Endothelial cell of umbilical vein (primary cell): ENCODE results near the gene MACF1. TPM values are rescaled to one million over a fixed set of nuclear protein-coding genes. Genes with fewer than 3 reads are reported as not detected.

Experiments used
- BruUV-seq: library from RNA; stranded (reverse); fragments of 400-500 nt; replicated peaks from 2 replicates; lab custom pipeline; 2021; lab: Mats Ljungman, UMichigan
- CTCF ChIA-PET: fragments of 300-600, 350-600 bp; sonication (Branson Sonifier 250); formaldehyde crosslinking; loops from one replicate; lab custom pipeline; 2021; ENCODE audit warnings: antibody characterized with exemption, inconsistent platforms; lab: Charles Lee
- POLR2A ChIA-PET: fragments of 300-600, 350-600 bp; sonication (Branson Sonifier 250); formaldehyde crosslinking; loops from one replicate; lab custom pipeline; 2021; ENCODE audit warnings: antibody characterized with exemption, inconsistent platforms; lab: Charles Lee
- DNase-seq: peaks from one replicate; pipeline ENCODE4 v3.0.0-alpha.2; 2011; ENCODE audit warnings: low read depth, low spot score
- FAIRE-seq: peaks from 2 replicates; lab custom pipeline; 2011; peaks lifted over from hg19 to GRCh38; lab: Jason Lieb, UNC
- H2AFZ ChIP-seq: 2 replicates; pipeline ENCODE4 v1.6.0; 2012; ENCODE audit warnings: low read depth, low read length, control low read depth, inconsistent platforms
- H3K27ac ChIP-seq: 2 replicates; pipeline ENCODE4 v1.5.1; 2011; ENCODE audit warnings: low read depth, mild to moderate bottlenecking, control low read depth, low read length, moderate library complexity; ENCODE audit not compliant: insufficient read depth
- H3K27me3 ChIP-seq, 2 experiments: 2 replicates each; pipeline versions ENCODE4 v1.6.0 to v1.6.1; 2011; ENCODE audit warnings: low read length in 2 of 2, mixed read lengths in 1 of 2; ENCODE audit not compliant: control insufficient read depth in 2 of 2, insufficient read depth in 2 of 2
- H3K36me3 ChIP-seq, 2 experiments: 2 replicates in 1 of 2; 3 replicates in 1 of 2; pipeline ENCODE4 v1.5.1; 2011; ENCODE audit warnings: low read length in 2 of 2, mild to moderate bottlenecking in 1 of 2, moderate library complexity in 1 of 2; ENCODE audit not compliant: control insufficient read depth in 2 of 2, insufficient read depth in 2 of 2; ENCODE audit errors: extremely low read depth in 1 of 2
- H3K4me1 ChIP-seq: 3 replicates; pipeline ENCODE4 v1.5.1; 2011; ENCODE audit warnings: mild to moderate bottlenecking, low read length; ENCODE audit not compliant: control insufficient read depth, insufficient read depth; ENCODE audit errors: extremely low read depth
- H3K4me2 ChIP-seq: 2 replicates; pipeline ENCODE4 v1.6.1; 2011; ENCODE audit warnings: low read length, control low read depth, mixed read lengths; ENCODE audit not compliant: insufficient read depth
- H3K4me3 ChIP-seq, 3 experiments: fragments of 200-600 bp in 1 of 3; sonication (generic), shearing (Covaris generic) in 1 of 3; replicated peaks in 1 of 3; 2 replicates each; pipeline ENCODE4 v1.5.1; 2011 to 2016; ENCODE audit warnings: control low read depth in 3 of 3, low read length in 3 of 3, mild to moderate bottlenecking in 2 of 3, inconsistent platforms in 1 of 3, low read depth in 1 of 3, moderate library complexity in 1 of 3; ENCODE audit not compliant: insufficient read depth in 1 of 3
- H3K79me2 ChIP-seq: 2 replicates; pipeline ENCODE4 v1.6.0; 2012; ENCODE audit warnings: low read length, inconsistent platforms; ENCODE audit not compliant: control insufficient read depth, insufficient read depth
- H3K9ac ChIP-seq: replicated peaks from 2 replicates; pipeline ENCODE3; 2011; ENCODE audit warnings: low read length, control low read depth; ENCODE audit not compliant: insufficient read depth; ENCODE audit errors: extremely low read depth
- H3K9me1 ChIP-seq: replicated peaks from 3 replicates; pipeline ENCODE4 v1.6.0; 2011; ENCODE audit warnings: mild to moderate bottlenecking, low read length; ENCODE audit not compliant: control insufficient read depth, insufficient read depth; ENCODE audit errors: extremely low read depth
- H3K9me3 ChIP-seq: replicated peaks from 2 replicates; pipeline ENCODE4 v1.5.1; 2012; ENCODE audit warnings: low read length, inconsistent platforms; ENCODE audit not compliant: control insufficient read depth, insufficient read depth
- H4K20me1 ChIP-seq: replicated peaks from 2 replicates; pipeline ENCODE3; 2011; ENCODE audit warnings: mild to moderate bottlenecking, low read length; ENCODE audit not compliant: control insufficient read depth, insufficient read depth; ENCODE audit errors: extremely low read depth
- EZH2 ChIP-seq: IDR thresholded peaks from 2 replicates; pipeline ENCODE4 v1.6.1; 2012; ENCODE audit warnings: borderline replicate concordance, low read depth, mild to moderate bottlenecking, moderate library complexity, low read length, inconsistent platforms; ENCODE audit not compliant: severe bottlenecking
- GATA2 ChIP-seq: IDR thresholded peaks from 2 replicates; pipeline ENCODE4 v1.7.0; 2011; ENCODE audit warnings: low read depth, mild to moderate bottlenecking, moderate library complexity, mixed read lengths, low read length; ENCODE audit not compliant: insufficient read length, insufficient read depth
- JUN ChIP-seq: IDR thresholded peaks from 2 replicates; pipeline ENCODE4 v1.6.1; 2011; ENCODE audit warnings: borderline replicate concordance, low read depth; ENCODE audit not compliant: insufficient read length, insufficient read depth
- POLR2A ChIP-seq: IDR thresholded peaks from 2 replicates; pipeline ENCODE4 v1.6.1; 2012; ENCODE audit warnings: low read depth, mild to moderate bottlenecking, control low read depth, low read length
- POLR2AphosphoS5 ChIP-seq: IDR thresholded peaks from 2 replicates; pipeline ENCODE4 v1.6.1; 2012; ENCODE audit warnings: low read depth, mild to moderate bottlenecking, control low read depth, low read length, moderate library complexity; ENCODE audit not compliant: insufficient read depth
- dilution Hi-C: fragments of 300-500 bp; cut with MboI; formaldehyde crosslinking; loops from one replicate; pipeline ENCODE4 v1.15.0; 2019; ENCODE audit warnings: low sequenced_read_pairs; ENCODE audit not compliant: extremely low pct_ligation_motif_present
- intact Hi-C: fragments of 100-400 bp; cut with micrococcal nuclease; formaldehyde crosslinking; loops from one replicate; pipeline ENCODE4 v1.10.0; 2022
- polyA plus RNA-seq, 4 experiments: library from polyadenylated mRNA; depleted of rRNA in 3 of 4; stranded (reverse) in 3 of 4; unstranded in 1 of 4; fragments of >200 nt; gene quantifications; 2 replicates each; pipeline versions ENCODE4 v1.2.1 to v1.2.3, GENCODE V29; 2011 to 2012; ENCODE audit warnings: missing spikeins in 1 of 4
- total RNA-seq: library from RNA; stranded (reverse); gene quantifications from 2 replicates; pipeline ENCODE4 v1.2.3, GENCODE V29; 2021
- TF ChIP-seq, protein P1 (sequence below), 2 donors: IDR thresholded peaks; 1 replicate in 1 of 2; 2 replicates in 1 of 2; pipeline ENCODE4 v1.5.1; 2011; ENCODE audit warnings: low read length in 2 of 2, mild to moderate bottlenecking in 2 of 2, moderate library complexity in 2 of 2, control low read depth in 1 of 2, inconsistent platforms in 1 of 2, low read depth in 1 of 2; ENCODE audit not compliant: insufficient read depth in 1 of 2; ENCODE audit errors: extremely low read depth in 1 of 2
- TF ChIP-seq, protein P2 (sequence below): IDR thresholded peaks from 2 replicates; pipeline ENCODE4 v1.6.1; 2011; ENCODE audit not compliant: insufficient read depth, insufficient read length

Gene MACF1
- total and polyA plus RNA-seq, 2 donors (not counting 3 experiments of a cell fraction or from before 2014, with no cell fraction given): 122 to 587 TPM

DNA sequence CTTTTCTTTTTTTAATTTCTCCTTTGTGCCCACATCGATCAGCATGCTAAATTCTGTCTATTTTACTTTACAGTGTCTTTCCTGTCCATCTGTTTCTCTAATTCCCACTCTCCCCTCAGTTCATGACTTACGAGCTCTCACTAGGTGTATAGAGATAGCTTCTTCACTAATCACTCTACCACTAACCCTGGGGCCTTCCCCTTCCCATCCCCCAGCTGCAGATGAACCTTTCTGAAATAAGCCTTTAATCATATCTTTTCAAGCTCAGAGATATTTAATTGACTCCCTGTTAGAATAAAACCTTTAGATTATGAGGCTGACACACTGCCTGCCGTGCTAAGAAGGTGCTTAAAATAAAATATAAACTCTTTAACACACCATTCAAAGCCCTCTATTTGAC, 220.7 kb downstream of the MACF1 start:
- BruUV-seq: no TSS peak
- H3K36me3 ChIP-seq: peaks cover 17 to 66% of the 10 kb centered on the region in 2 experiments
- H3K4me3 ChIP-seq: no peak overlapping the region
- TF ChIP-seq GATA2 (no peak), JUN (no peak)
- H3K27me3 ChIP-seq: no peaks in the 10 kb centered on the region
- peaks cover 51% of the 10 kb centered on the region for H3K79me2 ChIP-seq
- intact Hi-C loops: no loop called here
- DNase-seq (no peak), FAIRE-seq (no peak)
- H3K4me1 ChIP-seq: no peaks in the 10 kb centered on the region
- no peak overlapping the region for H3K4me2 ChIP-seq
- no peaks in the 10 kb centered on the region for H3K9me1 ChIP-seq
- no peak overlapping the region for H2AFZ ChIP-seq
- ChIA-PET POLR2A (interaction anchor here (0.6 kb wide), 1 partner anchor 9 kb away, joined by 3 read pairs; no protein-coding TSS in a partner anchor), CTCF (interaction anchor here (0.9 to 2.8 kb wide), 9 partner anchors 8 to 326 kb away, joined by 3 to 13 read pairs (median 3); no protein-coding TSS in a partner anchor)
- no peaks in the 10 kb centered on the region for H3K9me3 ChIP-seq
- dilution Hi-C loops: no loop called here
- peaks cover 14% of the 10 kb centered on the region for H4K20me1 ChIP-seq
- no peak overlapping the region for H3K9ac ChIP-seq
- no peak overlapping the region for H3K27ac ChIP-seq

DNA sequence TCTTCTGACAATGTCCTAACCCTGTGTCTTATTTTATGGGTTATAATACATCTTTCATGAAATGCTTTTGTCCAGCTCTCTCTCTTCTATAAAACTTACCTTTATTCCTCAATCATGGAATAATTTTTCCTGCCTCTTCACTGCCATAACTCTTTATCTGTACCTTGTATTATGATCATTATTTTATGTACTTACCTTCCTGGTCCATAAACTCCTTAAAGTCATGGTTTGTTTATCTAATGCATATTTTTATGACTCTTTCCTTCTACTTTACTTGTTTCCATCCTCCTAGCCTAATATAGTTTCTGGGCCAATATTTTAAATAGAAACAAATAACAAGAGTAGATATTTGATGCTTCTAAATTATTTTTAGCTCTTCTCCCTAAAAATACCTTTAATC, 221.1 kb downstream of the MACF1 start:
- H3K27ac ChIP-seq: no peak overlapping the region
- no peak overlapping the region for H3K4me2 ChIP-seq
- FAIRE-seq: no peak
- TF ChIP-seq, protein P1, sequence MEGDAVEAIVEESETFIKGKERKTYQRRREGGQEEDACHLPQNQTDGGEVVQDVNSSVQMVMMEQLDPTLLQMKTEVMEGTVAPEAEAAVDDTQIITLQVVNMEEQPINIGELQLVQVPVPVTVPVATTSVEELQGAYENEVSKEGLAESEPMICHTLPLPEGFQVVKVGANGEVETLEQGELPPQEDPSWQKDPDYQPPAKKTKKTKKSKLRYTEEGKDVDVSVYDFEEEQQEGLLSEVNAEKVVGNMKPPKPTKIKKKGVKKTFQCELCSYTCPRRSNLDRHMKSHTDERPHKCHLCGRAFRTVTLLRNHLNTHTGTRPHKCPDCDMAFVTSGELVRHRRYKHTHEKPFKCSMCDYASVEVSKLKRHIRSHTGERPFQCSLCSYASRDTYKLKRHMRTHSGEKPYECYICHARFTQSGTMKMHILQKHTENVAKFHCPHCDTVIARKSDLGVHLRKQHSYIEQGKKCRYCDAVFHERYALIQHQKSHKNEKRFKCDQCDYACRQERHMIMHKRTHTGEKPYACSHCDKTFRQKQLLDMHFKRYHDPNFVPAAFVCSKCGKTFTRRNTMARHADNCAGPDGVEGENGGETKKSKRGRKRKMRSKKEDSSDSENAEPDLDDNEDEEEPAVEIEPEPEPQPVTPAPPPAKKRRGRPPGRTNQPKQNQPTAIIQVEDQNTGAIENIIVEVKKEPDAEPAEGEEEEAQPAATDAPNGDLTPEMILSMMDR (IDR thresholded peaks at IDR 0.05; ENCODE audit: extremely low read depth in 1 of 2, insufficient read depth in 1 of 2, low read depth in 1 of 2, low read length in 2 of 2): no peak
- TF ChIP-seq EZH2: no peak
- TF ChIP-seq POLR2AphosphoS5: no peak
- TF ChIP-seq GATA2: no peak
- no peak for TF ChIP-seq POLR2A
- TF ChIP-seq, protein P2, sequence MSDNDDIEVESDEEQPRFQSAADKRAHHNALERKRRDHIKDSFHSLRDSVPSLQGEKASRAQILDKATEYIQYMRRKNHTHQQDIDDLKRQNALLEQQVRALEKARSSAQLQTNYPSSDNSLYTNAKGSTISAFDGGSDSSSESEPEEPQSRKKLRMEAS: no peak
- H3K79me2 ChIP-seq: peaks cover 46% of the 10 kb centered on the region
- no peaks in the 10 kb centered on the region for H3K9me3 ChIP-seq
- ChIA-PET CTCF (interaction anchor here (0.9 to 2.8 kb wide), 6 partner anchors 14 to 233 kb away, joined by 3 to 13 read pairs (median 3); no protein-coding TSS in a partner anchor), POLR2A (no interaction called here)
- H3K4me1 ChIP-seq: no peaks in the 10 kb centered on the region
- H2AFZ ChIP-seq: no peak overlapping the region
- H4K20me1 ChIP-seq: peaks cover 10% of the 10 kb centered on the region
- dilution Hi-C loops (no loop called here), intact Hi-C loops (no loop called here)
- H3K9me1 ChIP-seq: no peaks in the 10 kb centered on the region
- peaks cover 21 to 69% of the 10 kb centered on the region in 2 experiments for H3K36me3 ChIP-seq
- no peak overlapping the region for H3K4me3 ChIP-seq
- H3K9ac ChIP-seq: no peak overlapping the region
- no peaks in the 10 kb centered on the region for H3K27me3 ChIP-seq
- no TSS peak for BruUV-seq
- no peak for DNase-seq
